HG03135 (cell line): ENCODE measurements around the gene NSUN3.
"Not testable (repeated sequence)": the region's sequence is repeated elsewhere in the genome, so short reads cannot be mapped to it uniquely, and the experiment has no call there.

ENCODE experiments used
- ATAC-seq: cut with Tn5 transposase; IDR thresholded peaks from one replicate; pipeline ENCODE4 v1.9.1; 2021; ENCODE audit warnings: mild to moderate bottlenecking, moderate library complexity; ENCODE audit not compliant: unreplicated experiment

NSUN3 gene

GRCh38 chr3:94066506-94067500, 3.9 kb downstream of the NSUN3 start:
- no peak for ATAC-seq

- no peak for ATAC-seq
Observed at GRCh38 chr3:94069194-94069813, 6.4 kb downstream of the NSUN3 start.

- ATAC-seq = peak; percentile 55
Observed at GRCh38 chr3:94070341-94070911, 7.6 kb downstream of the NSUN3 start.

- ATAC-seq = peak; percentile 87
Observed at GRCh38 chr3:94071713-94072284, 8.9 kb downstream of the NSUN3 start.

- ATAC-seq = no peak
Observed at GRCh38 chr3:94076055-94076454, 13.2 kb downstream of the NSUN3 start.

GRCh38 chr3:94080552-94080951, 17.7 kb downstream of the NSUN3 start:
- not testable (repeated sequence) for ATAC-seq

GRCh38 chr3:94081884-94082283, 19.0 kb downstream of the NSUN3 start:
- no peak for ATAC-seq

- no peak for ATAC-seq
Observed at GRCh38 chr3:94082391-94082937, 19.6 kb downstream of the NSUN3 start.

GRCh38 chr3:94083261-94083660, 20.4 kb downstream of the NSUN3 start:
- ATAC-seq = no peak

- ATAC-seq = no peak
Observed at GRCh38 chr3:94089126-94089525, 26.3 kb downstream of the NSUN3 start.

- no peak for ATAC-seq
Observed at GRCh38 chr3:94092086-94092485, 29.2 kb downstream of the NSUN3 start.

GRCh38 chr3:94093151-94093550, 30.3 kb downstream of the NSUN3 start:
- no peak for ATAC-seq

GRCh38 chr3:94095111-94095510, 32.2 kb downstream of the NSUN3 start:
- ATAC-seq = no peak

GRCh38 chr3:94098452-94098851, 35.6 kb downstream of the NSUN3 start:
- no peak for ATAC-seq

GRCh38 chr3:94099311-94099710, 36.5 kb downstream of the NSUN3 start:
- ATAC-seq = no peak

GRCh38 chr3:94101860-94102259, 39.0 kb downstream of the NSUN3 start:
- ATAC-seq = no peak

GRCh38 chr3:94106268-94106667, 43.4 kb downstream of the NSUN3 start:
- no peak for ATAC-seq

- not testable (repeated sequence) for ATAC-seq
Observed at GRCh38 chr3:94110232-94110631, 47.4 kb downstream of the NSUN3 start.

- ATAC-seq = no peak
Observed at GRCh38 chr3:94110854-94111253, 48.0 kb downstream of the NSUN3 start.

GRCh38 chr3:94114666-94115065, 51.8 kb downstream of the NSUN3 start:
- ATAC-seq = no peak

- ATAC-seq = no peak
Observed at GRCh38 chr3:94115482-94115881, 52.6 kb downstream of the NSUN3 start.
